ENCODE data around the gene PTPN20. TPM values are rescaled to one million over a fixed set of nuclear protein-coding genes. Genes with fewer than 3 reads are reported as not detected.

PTPN20 gene
- total and polyA plus RNA-seq, 2 donors from 2014 or later, result 1.9 to 2.6 TPM

DNA sequence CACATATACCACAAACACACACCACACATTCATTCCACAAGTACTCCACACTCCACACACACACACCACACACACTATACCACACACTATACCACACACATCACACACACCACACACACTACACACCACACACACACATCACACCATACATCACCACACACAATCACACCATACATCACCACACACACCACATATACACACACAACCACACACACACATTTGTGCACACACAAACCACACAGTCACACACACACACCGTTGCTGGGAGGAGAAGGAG lies 112.8 kb downstream of the PTPN20 start:
- Histone ChIP-seq H3K36me3 (ENCODE audit: control insufficient read depth in 2 of 3, insufficient read depth in 3 of 3, low read length in 3 of 3) (no peaks in the 10 kb centered on the region), H3K4me3 (ENCODE audit: low read length in 3 of 3) (peak overlapping the region in 1 of 3 donors; percentile 4), H3K9me3 (ENCODE audit: control insufficient read depth in 2 of 3, insufficient read depth in 1 of 3, low read length in 3 of 3) (peaks cover 0 to 3% (median 0%) of the 10 kb centered on the region in 3 donors), H3K9ac (ENCODE audit: low read length in 3 of 3) (no peak overlapping the region), H3K27me3 (ENCODE audit: control insufficient read depth, insufficient read depth, low read length) (no peaks in the 10 kb centered on the region), H3K27ac (ENCODE audit: low read depth in 2 of 2, low read length in 2 of 2) (no peak overlapping the region), H3K4me1 (ENCODE audit: control insufficient read depth in 2 of 3, insufficient read depth in 2 of 3, low read depth in 1 of 3, low read length in 3 of 3) (no peaks in the 10 kb centered on the region)
- TF ChIP-seq, protein P1, sequence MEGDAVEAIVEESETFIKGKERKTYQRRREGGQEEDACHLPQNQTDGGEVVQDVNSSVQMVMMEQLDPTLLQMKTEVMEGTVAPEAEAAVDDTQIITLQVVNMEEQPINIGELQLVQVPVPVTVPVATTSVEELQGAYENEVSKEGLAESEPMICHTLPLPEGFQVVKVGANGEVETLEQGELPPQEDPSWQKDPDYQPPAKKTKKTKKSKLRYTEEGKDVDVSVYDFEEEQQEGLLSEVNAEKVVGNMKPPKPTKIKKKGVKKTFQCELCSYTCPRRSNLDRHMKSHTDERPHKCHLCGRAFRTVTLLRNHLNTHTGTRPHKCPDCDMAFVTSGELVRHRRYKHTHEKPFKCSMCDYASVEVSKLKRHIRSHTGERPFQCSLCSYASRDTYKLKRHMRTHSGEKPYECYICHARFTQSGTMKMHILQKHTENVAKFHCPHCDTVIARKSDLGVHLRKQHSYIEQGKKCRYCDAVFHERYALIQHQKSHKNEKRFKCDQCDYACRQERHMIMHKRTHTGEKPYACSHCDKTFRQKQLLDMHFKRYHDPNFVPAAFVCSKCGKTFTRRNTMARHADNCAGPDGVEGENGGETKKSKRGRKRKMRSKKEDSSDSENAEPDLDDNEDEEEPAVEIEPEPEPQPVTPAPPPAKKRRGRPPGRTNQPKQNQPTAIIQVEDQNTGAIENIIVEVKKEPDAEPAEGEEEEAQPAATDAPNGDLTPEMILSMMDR (IDR thresholded peaks at IDR 0.05; ENCODE audit: borderline replicate concordance, extremely low read depth, insufficient read depth), result no peak
- intact Hi-C loops (cut with DNase I), result loop anchor here (10.0 kb wide), 1 partner anchor 291 kb away; no protein-coding TSS in a partner anchor
- DNase-seq (no peak), FAIRE-seq (no peak)

DNA sequence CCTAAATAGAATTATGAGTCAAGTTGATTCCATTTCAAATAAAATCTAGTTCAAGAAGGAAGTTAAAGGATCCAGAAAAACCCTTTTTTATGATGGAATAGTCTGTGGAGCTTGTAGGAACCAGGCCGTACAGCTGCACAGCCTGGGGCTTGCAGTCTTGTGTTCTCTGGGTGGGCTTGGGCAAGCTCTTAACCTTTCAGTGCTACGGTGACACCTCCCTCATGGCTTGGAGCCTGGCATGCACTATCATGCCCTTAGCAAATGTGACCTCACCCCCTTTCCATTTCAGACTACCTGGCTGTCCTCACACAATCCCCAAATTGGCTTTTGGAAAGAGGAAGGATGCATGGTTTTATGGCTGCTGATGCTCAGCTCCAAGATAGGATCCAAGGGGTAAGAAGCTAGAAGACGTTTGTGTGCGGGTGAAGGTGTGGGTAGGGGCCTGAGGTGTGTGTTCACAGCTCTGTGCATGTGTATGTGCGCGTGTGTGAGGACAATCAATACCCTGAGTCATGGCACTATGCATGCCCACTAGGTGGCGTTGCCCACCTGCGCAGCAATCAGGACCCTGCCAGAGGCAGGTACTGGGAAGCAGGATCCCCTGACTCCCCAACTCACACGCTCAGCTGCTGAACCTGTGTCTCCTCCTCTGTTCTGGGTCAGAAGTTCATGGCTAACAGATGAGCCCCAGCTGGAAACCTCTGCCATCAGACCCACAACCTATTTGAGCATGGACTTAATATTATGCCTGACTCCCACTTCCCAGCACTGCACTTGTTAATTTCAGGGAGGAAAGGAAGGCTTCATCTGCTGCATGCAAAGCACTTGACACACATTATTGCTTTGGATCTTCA lies 113.4 kb downstream of the PTPN20 start:
- Histone ChIP-seq H3K27me3 (ENCODE audit: control insufficient read depth, insufficient read depth, low read length) (no peaks in the 10 kb centered on the region), H3K4me1 (ENCODE audit: control insufficient read depth in 2 of 3, insufficient read depth in 2 of 3, low read depth in 1 of 3, low read length in 3 of 3) (no peaks in the 10 kb centered on the region), H3K9me3 (ENCODE audit: control insufficient read depth in 2 of 3, insufficient read depth in 1 of 3, low read length in 3 of 3) (peaks cover 0 to 3% (median 0%) of the 10 kb centered on the region in 3 donors), H3K9ac (ENCODE audit: low read length in 3 of 3) (no peak overlapping the region), H3K36me3 (ENCODE audit: control insufficient read depth in 2 of 3, insufficient read depth in 3 of 3, low read length in 3 of 3) (no peaks in the 10 kb centered on the region), H3K27ac (ENCODE audit: low read depth in 2 of 2, low read length in 2 of 2) (no peak overlapping the region), H3K4me3 (ENCODE audit: low read length in 3 of 3) (no peak overlapping the region)
- TF ChIP-seq, protein P1 (IDR thresholded peaks at IDR 0.05; ENCODE audit: borderline replicate concordance, extremely low read depth, insufficient read depth), result peak; percentile 72
- intact Hi-C loops (cut with DNase I), result loop anchor here (10.0 kb wide), 1 partner anchor 290 kb away; no protein-coding TSS in a partner anchor
- peak; percentile 70 to 83 (median 78) for DNase-seq
- FAIRE-seq, result no peak

DNA sequence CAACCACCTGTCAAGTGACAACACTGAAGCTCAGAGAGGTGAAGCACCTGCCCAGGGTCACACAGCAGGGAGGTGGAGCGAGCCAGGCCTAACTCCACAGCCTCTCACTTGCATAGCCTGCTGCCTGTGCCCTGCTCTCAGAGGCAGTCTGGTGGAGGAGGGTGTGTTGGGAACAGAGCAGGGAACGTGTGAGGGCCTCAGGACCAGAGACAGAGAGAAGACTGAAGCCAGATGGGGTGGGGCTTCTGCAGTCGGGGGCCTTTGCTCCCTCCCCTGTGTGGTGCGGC lies 114.0 kb downstream of the PTPN20 start:
- intact Hi-C loops (cut with DNase I), result loop anchor here (10.0 kb wide), 1 partner anchor 290 kb away; no protein-coding TSS in a partner anchor

More for the DNA sequence above, 114.0 kb downstream of the PTPN20 start:
- H3K4me1 ChIP-seq (ENCODE audit: control insufficient read depth in 2 of 3, insufficient read depth in 2 of 3, low read depth in 1 of 3, low read length in 3 of 3), result no peaks in the 10 kb centered on the region
- no peak for FAIRE-seq
- no peaks in the 10 kb centered on the region for H3K27me3 ChIP-seq (ENCODE audit: control insufficient read depth, insufficient read depth, low read length)
- TF ChIP-seq, protein P1 (IDR thresholded peaks at IDR 0.05; ENCODE audit: borderline replicate concordance, extremely low read depth, insufficient read depth), result no peak
- H3K9me3 ChIP-seq (ENCODE audit: control insufficient read depth in 2 of 3, insufficient read depth in 1 of 3, low read length in 3 of 3), result peaks cover 0 to 3% (median 0%) of the 10 kb centered on the region in 3 donors
- no peaks in the 10 kb centered on the region for H3K36me3 ChIP-seq (ENCODE audit: control insufficient read depth in 2 of 3, insufficient read depth in 3 of 3, low read length in 3 of 3)
- no peak overlapping the region for H3K9ac ChIP-seq (ENCODE audit: low read length in 3 of 3)
- no peak overlapping the region for H3K27ac ChIP-seq (ENCODE audit: low read depth in 2 of 2, low read length in 2 of 2)
- no peak overlapping the region for H3K4me3 ChIP-seq (ENCODE audit: low read length in 3 of 3)
- peak in 1 of 5 donors; percentile 43 for DNase-seq

All from kidney (tissue), 14 donors.